Vagina (tissue), 2 donors: ENCODE data around the gene AKAP13.

Experiments used
- CTCF ChIP-seq, 3 experiments: fragments of 450-650 bp in 2 of 3; fragments of 200-600 bp in 1 of 3; sonication (generic) in 1 of 3; IDR thresholded peaks; one replicate each; pipeline ENCODE4 v1.5.1; 2017 to 2019; ENCODE audit warnings: antibody characterized with exemption in 3 of 3, mild to moderate bottlenecking in 2 of 3, moderate library complexity in 2 of 3
- POLR2A ChIP-seq, 2 donors: fragments of 450-650 bp; IDR thresholded peaks; one replicate each; pipeline ENCODE4 v1.6.1; 2017; ENCODE audit warnings: antibody characterized with exemption in 2 of 2, mild to moderate bottlenecking in 2 of 2, moderate library complexity in 2 of 2
- POLR2AphosphoS5 ChIP-seq, 2 donors: sonication (generic); formaldehyde crosslinking; IDR thresholded peaks; one replicate each; pipeline ENCODE4 v1.9.0; 2017; ENCODE audit warnings: antibody characterized with exemption in 2 of 2, mild to moderate bottlenecking in 2 of 2, low read depth in 1 of 2; ENCODE audit not compliant: insufficient read depth in 1 of 2

- TF ChIP-seq CTCF (IDR thresholded peaks at IDR 0.05) (no peak), POLR2AphosphoS5 (IDR thresholded peaks at IDR 0.05; ENCODE audit: insufficient read depth in 1 of 2, low read depth in 1 of 2) (no peak), POLR2A (IDR thresholded peaks at IDR 0.05) (no peak)
Measured at GRCh38 chr15:85576392-85576791, 196.0 kb downstream of the AKAP13 start.
